NCI-H1417 (cell line): ENCODE results near the gene ZFTA.
A peak's percentile ranks its signal among the peaks of the same experiment; 100 is the strongest.

Experiments used
- DNase-seq, 3 experiments: peaks; one replicate each; lab custom pipeline; 2025; lab: John Stamatoyannopoulos, UW

The ZFTA gene

DNA sequence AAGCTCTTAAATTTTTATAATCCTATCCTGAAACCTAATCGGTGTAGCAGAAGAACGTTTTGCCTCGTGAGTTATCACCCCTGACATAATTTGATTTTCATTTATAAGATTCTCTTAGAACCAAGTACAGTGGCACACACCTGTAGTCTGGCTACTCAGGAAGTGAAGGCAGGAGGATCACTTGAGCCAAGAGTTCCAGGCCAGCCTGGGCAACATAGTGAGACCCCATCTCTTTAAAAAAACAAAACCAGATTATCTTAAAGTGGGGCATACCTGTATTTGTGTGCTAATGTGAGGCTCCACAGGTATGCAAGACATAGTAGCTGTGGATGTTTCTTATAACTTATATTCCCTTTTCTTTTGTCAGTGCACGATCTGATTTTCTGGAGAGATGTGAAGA lies 19.0 kb downstream of the ZFTA start:
- no peak for DNase-seq

DNA sequence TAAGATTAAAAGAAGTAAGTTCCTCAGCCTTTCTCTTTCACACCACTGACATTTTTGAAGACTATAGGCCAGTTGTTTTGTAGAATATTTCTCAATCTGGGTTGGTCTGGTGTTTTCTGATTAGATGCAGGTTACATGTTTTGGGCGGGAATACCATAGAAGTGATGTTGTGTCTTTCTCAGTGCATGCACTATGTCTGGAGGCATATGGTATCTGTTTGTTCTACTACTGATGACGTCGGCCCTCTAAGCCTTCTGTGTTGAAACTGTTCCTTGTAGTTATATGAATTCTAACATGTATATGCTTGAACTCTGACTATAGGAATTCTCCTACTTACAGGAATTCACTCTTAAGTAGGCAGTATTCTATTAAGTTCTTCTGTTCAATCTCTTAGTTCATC lies 21.6 kb downstream of the ZFTA start:
- no peak for DNase-seq

DNA sequence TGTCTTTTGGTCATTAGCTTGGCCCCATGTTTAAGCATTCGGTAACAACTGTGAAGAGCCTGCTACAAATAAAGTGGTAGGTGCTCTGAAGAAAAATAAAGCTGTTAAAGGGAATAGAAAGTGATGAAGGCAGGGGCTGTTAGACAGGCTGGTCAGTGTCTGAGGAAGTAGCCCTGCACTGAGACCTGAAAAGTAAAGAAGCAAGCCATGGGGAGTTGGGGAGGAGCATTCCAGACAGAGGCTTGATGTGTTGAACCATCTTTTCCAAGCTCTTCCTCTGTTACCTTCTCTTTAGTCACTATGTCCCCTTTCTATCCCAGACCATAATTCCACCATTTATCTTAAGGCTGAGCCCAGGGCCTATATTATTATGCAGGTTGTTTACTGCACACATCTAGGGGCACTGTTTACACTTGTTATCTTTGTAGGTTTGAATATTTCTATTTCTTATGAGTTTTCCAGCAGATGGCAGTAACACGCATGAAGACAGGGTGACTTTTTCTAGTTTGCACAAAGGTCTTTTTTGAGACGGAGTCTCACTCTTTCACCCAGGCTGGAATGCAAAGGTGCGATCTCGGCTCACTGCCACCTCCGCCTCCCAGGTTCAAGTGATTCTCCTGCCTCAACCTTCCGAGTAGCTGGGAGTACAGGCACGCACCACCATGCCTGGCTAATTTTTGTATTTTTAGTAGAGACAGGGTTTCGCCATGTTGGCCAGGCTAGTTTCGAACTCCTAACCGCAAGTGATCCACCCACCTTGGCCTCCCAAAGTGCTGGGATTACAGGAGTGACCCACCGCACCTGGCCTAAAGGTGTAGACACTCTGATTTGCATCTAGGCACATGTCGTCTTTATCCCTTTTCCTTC lies 23.0 kb downstream of the ZFTA start:
- DNase-seq, result no peak

DNA sequence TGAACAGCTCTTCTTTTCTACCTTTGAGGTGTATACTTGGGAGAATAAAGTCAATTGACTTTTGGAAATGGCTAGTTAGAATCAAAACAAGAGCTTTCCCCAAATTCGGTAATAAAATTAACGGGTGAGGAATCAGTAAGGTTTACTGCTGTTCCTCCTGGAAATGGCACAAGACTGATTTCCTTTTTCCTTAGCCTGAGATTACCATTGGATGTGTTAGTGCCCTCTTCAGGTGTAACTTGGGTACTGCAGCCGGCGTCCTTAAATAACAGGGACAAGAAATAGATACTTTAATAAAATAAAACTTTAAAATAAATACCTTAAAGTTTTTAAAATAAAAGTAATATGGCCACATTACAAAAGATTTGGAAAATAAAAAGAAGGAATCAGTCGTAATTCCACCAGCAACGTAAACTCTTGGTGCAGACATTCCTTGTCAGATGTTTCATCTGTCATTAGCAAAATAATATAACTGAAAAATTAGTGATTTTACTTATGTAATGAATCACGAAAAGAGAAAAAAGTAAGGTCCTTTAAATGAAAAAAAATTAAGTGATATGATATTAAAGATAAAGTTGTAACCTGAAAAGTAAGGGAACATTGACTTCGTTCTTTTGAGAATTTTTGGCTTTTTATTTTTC lies 29.7 kb downstream of the ZFTA start:
- DNase-seq, result peak; percentile 59 to 86 (median 82)

DNA sequence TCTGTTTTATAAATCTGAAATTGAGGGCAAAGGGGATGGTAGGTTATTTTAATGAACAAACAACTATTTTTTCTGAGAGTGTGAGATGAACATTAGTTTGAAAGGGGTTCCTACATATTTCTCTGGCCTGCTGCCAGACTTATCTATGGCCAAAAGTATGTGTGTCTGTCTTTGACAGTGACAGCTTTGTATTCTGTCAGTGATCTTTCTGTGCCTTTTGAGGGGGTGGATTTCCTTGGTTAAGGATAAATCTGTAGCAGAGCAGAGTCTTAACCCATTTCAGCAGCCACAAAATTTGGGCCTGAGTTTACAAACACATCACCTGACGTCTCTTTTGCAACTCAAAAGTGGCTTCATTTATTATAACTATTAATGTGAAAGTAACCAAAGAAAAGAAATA lies 30.9 kb downstream of the ZFTA start:
- DNase-seq, result no peak

DNA sequence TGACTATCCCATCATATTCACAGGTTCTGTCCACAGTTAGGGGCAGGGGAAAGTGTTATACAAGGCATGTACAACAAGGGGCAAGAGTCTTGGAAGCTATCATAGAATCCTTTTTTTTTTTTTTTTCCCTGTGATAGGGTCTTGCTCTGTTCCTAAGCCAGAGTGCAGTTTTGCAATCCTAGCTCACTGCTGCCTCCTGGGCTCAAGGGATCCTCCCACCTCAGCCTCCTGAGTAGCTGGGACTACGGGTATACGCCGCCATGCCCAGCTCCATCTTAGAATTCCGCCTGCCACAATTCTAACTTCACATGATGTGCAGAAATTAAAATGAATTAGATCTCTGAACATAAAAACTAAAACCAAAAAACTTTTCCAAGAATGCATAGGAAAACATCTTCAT lies 31.7 kb downstream of the ZFTA start:
- DNase-seq, result no peak

DNA sequence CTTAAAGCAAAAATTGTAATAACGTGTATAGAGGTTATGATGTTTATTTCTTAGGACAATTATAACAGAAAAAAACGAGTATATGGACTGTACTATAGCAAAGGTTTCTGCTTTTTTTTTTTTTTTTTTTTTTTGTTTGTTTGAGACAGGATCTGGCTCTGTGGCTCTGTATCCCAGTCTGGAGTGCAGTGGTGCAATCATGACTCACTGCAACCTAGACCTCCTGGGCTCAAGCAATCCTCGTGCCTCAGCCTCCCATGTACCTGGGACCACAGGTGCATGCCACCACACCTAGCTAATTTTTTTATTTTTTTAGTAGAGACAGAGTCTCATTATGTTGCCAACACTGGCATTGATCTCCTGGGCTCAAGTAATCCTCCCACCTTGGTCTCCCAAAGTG lies 39.2 kb downstream of the ZFTA start:
- no peak for DNase-seq

DNA sequence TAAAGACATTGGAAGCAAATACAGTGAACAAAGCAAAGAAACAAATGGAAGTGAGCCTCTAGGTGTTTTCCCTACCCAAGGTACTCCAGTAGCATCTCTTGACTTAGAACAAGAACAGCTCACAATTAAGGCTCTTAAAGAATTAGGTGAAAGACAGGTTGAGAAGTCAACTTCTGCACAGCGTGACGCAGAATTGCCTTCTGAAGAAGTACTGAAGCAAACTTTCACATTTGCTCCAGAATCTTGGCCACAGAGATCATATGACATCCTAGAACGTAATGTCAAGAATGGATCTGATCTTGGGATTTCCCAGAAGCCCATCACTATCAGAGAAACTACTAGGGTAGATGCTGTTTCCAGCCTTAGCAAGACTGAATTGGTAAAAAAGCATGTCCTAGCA lies 48.0 kb downstream of the ZFTA start:
- DNase-seq, result no peak

DNA sequence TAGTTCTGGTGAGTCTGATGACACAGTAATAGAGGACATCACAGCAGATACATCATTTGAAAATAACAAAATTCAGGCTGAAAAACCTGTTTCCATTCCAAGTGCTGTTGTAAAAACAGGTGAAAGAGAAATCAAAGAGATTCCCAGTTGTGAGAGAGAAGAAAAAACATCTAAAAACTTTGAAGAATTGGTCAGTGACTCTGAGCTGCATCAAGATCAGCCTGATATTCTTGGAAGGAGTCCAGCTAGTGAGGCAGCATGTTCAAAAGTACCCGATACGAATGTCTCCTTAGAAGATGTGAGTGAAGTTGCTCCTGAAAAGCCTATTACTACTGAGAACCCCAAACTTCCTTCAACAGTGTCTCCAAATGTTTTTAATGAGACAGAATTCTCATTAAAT lies 48.6 kb downstream of the ZFTA start:
- no peak for DNase-seq

DNA sequence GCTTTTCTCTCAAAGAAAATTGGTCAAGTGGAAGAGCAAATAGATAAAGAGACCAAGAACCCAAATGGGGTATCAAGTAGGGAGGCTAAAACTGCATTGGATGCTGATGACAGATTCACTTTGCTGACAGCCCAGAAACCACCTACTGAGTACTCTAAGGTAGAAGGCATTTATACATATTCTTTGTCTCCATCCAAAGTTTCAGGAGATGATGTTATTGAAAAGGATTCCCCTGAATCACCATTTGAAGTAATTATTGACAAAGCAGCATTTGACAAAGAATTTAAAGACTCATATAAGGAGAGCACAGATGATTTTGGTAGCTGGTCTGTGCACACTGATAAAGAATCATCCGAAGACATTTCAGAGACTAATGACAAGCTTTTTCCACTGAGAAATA lies 49.6 kb downstream of the ZFTA start:
- DNase-seq, result no peak
